Keratinocyte (primary cell): ENCODE data around the gene ADAMTS16. TPM values are rescaled to one million over a fixed set of nuclear protein-coding genes. Genes with fewer than 3 reads are reported as not detected.

ENCODE experiments used
- DNase-seq: peaks from one replicate; pipeline ENCODE4 v3.0.0-alpha.2; 2011; ENCODE audit warnings: low read depth, missing footprints, low spot score
- FAIRE-seq: peaks from 2 replicates; lab custom pipeline; 2011; peaks lifted over from hg19 to GRCh38; lab: Jason Lieb, UNC
- H2AFZ ChIP-seq: 2 replicates; pipeline ENCODE4 v1.6.0; 2012; ENCODE audit warnings: low read length, control low read depth, inconsistent platforms; ENCODE audit not compliant: control insufficient read depth
- H3K27ac ChIP-seq: 2 replicates; pipeline ENCODE4 v1.5.1; 2011; ENCODE audit warnings: low read length; ENCODE audit not compliant: control insufficient read depth, insufficient read depth
- H3K27me3 ChIP-seq: 3 replicates; pipeline ENCODE4 v1.6.0; 2011; ENCODE audit warnings: low read length; ENCODE audit not compliant: control insufficient read depth, insufficient read depth; ENCODE audit errors: extremely low read depth
- H3K36me3 ChIP-seq, 2 experiments: 2 replicates in 1 of 2; 3 replicates in 1 of 2; pipeline ENCODE4 v1.5.1; 2011; ENCODE audit warnings: low read length in 2 of 2, mild to moderate bottlenecking in 1 of 2; ENCODE audit not compliant: control insufficient read depth in 2 of 2, insufficient read depth in 2 of 2; ENCODE audit errors: extremely low read depth in 1 of 2
- H3K4me1 ChIP-seq: 3 replicates; pipeline ENCODE4 v1.5.1; 2011; ENCODE audit warnings: low read length; ENCODE audit not compliant: control insufficient read depth, insufficient read depth; ENCODE audit errors: extremely low read depth
- H3K4me2 ChIP-seq: 3 replicates; pipeline ENCODE4 v1.6.0; 2011; ENCODE audit warnings: low read depth, low read length; ENCODE audit not compliant: control insufficient read depth, insufficient read depth; ENCODE audit errors: extremely low read depth
- H3K4me3 ChIP-seq, 3 experiments: fragments of 200-600 bp in 1 of 3; sonication (generic) in 1 of 3; 2 replicates in 2 of 3; 3 replicates in 1 of 3; pipeline ENCODE4 v1.5.1; 2011 to 2016; ENCODE audit warnings: low read length in 3 of 3, mild to moderate bottlenecking in 3 of 3, control low read depth in 2 of 3, inconsistent platforms in 1 of 3, low read depth in 1 of 3, mixed read lengths in 1 of 3, mixed run types in 1 of 3, moderate library complexity in 1 of 3; ENCODE audit not compliant: control insufficient read depth in 2 of 3, insufficient read depth in 2 of 3; ENCODE audit errors: extremely low read depth in 1 of 3
- H3K79me2 ChIP-seq: 2 replicates; pipeline ENCODE4 v1.6.0; 2012; ENCODE audit warnings: low read length; ENCODE audit not compliant: control insufficient read depth, insufficient read depth
- H3K9ac ChIP-seq: 3 replicates; pipeline ENCODE4 v1.6.0; 2011; ENCODE audit warnings: low read length; ENCODE audit not compliant: control insufficient read depth, insufficient read depth; ENCODE audit errors: extremely low read depth
- H3K9me1 ChIP-seq: 3 replicates; pipeline ENCODE4 v1.6.0; 2011; ENCODE audit warnings: low read length; ENCODE audit not compliant: control insufficient read depth, insufficient read depth; ENCODE audit errors: extremely low read depth
- H3K9me3 ChIP-seq: 2 replicates; pipeline ENCODE4 v1.5.1; 2012; ENCODE audit warnings: low read depth, low read length; ENCODE audit not compliant: control insufficient read depth
- H4K20me1 ChIP-seq: 3 replicates; pipeline ENCODE4 v1.6.0; 2011; ENCODE audit warnings: low read length; ENCODE audit not compliant: control insufficient read depth, insufficient read depth; ENCODE audit errors: extremely low read depth
- CTCF ChIP-seq, 3 experiments: IDR thresholded peaks in 1 of 3; conservative IDR thresholded peaks in 1 of 3; optimal IDR thresholded peaks in 1 of 3; 2 replicates in 2 of 3; 3 replicates in 1 of 3; pipeline versions ENCODE3 to v1.5.1; 2011; ENCODE audit warnings: low read length in 3 of 3, mild to moderate bottlenecking in 3 of 3, moderate library complexity in 2 of 3, control low read depth in 1 of 3, inconsistent platforms in 1 of 3; ENCODE audit not compliant: insufficient read depth in 2 of 3; ENCODE audit errors: extremely low read depth in 1 of 3
- EZH2 ChIP-seq: IDR thresholded peaks from one replicate; pipeline ENCODE4 v1.6.1; 2012; ENCODE audit warnings: inconsistent platforms, mild to moderate bottlenecking, low read length, moderate library complexity
- dilution Hi-C: fragments of 300-500 bp; cut with MboI; formaldehyde crosslinking; loops from one replicate; pipeline ENCODE4 v1.7.0; 2020; ENCODE audit warnings: low sequenced_read_pairs; ENCODE audit not compliant: extremely low pct_ligation_motif_present
- polyA plus RNA-seq, 5 experiments: library from polyadenylated mRNA; depleted of rRNA in 3 of 5; stranded (reverse) in 3 of 5; stranded (forward) in 1 of 5; unstranded in 1 of 5; fragments of >200 nt; gene quantifications; 1 replicate in 1 of 5; 2 replicates in 3 of 5; 3 replicates in 1 of 5; pipeline versions ENCODE4 v1.2.1 to v1.2.3, GENCODE V29; 2011 to 2012; ENCODE audit warnings: missing spikeins in 2 of 5, low read depth in 1 of 5, low replicate concordance in 1 of 5

ADAMTS16 gene
- polyA plus RNA-seq, 1 donor (not counting 4 experiments of a cell fraction or from before 2014, with no cell fraction given): not detected

GRCh38 chr5:5318426-5319190 lies 178.5 kb downstream of the ADAMTS16 start:
- H2AFZ ChIP-seq: no peak overlapping the region
- no peaks in the 10 kb centered on the region for H3K9me1 ChIP-seq
- no peaks in the 10 kb centered on the region for H3K36me3 ChIP-seq
- H3K4me1 ChIP-seq: no peaks in the 10 kb centered on the region
- DNase-seq (no peak), FAIRE-seq (no peak)
- H3K9me3 ChIP-seq: no peaks in the 10 kb centered on the region
- no peak for TF ChIP-seq EZH2
- TF ChIP-seq CTCF (optimal IDR thresholded peaks at IDR 0.05 in 1 of 3, IDR thresholded peaks at IDR 0.05 in 1 of 3, conservative IDR thresholded peaks at IDR 0.05 in 1 of 3; ENCODE audit: extremely low read depth in 1 of 3, insufficient read depth in 2 of 3, low read length in 3 of 3): no peak
- H3K4me2 ChIP-seq: no peak overlapping the region
- H3K27me3 ChIP-seq: no peaks in the 10 kb centered on the region
- H3K27ac ChIP-seq: no peak overlapping the region
- no peak overlapping the region for H3K4me3 ChIP-seq
- dilution Hi-C loops: no loop called here
- no peaks in the 10 kb centered on the region for H4K20me1 ChIP-seq
- no peaks in the 10 kb centered on the region for H3K79me2 ChIP-seq
- no peak overlapping the region for H3K9ac ChIP-seq

GRCh38 chr5:5320062-5320805 lies 180.1 kb downstream of the ADAMTS16 start:
- FAIRE-seq: no peak
- no peak for TF ChIP-seq EZH2
- no peak for TF ChIP-seq CTCF (optimal IDR thresholded peaks at IDR 0.05 in 1 of 3, IDR thresholded peaks at IDR 0.05 in 1 of 3, conservative IDR thresholded peaks at IDR 0.05 in 1 of 3; ENCODE audit: extremely low read depth in 1 of 3, insufficient read depth in 2 of 3, low read length in 3 of 3)
- Histone ChIP-seq H4K20me1 (no peaks in the 10 kb centered on the region), H3K9ac (no peak overlapping the region), H3K79me2 (no peaks in the 10 kb centered on the region), H3K27ac (no peak overlapping the region), H2AFZ (no peak overlapping the region), H3K4me1 (no peaks in the 10 kb centered on the region), H3K9me3 (no peaks in the 10 kb centered on the region), H3K27me3 (no peaks in the 10 kb centered on the region), H3K4me2 (no peak overlapping the region), H3K4me3 (no peak overlapping the region), H3K36me3 (no peaks in the 10 kb centered on the region), H3K9me1 (no peaks in the 10 kb centered on the region)
- no peak for DNase-seq
- dilution Hi-C loops: no loop called here
